Vagina (tissue), 2 donors: ENCODE results near the gene RAD23B. TPM values are rescaled to one million over a fixed set of nuclear protein-coding genes. Genes with fewer than 3 reads are reported as not detected.

Experiments
- DNase-seq, 2 donors: peaks; one replicate each; pipeline ENCODE4 v3.0.0-alpha.2; 2017; ENCODE audit errors: extremely low spot score in 2 of 2
- H3K27ac ChIP-seq: fragments of 200-600 bp; sonication (generic); one replicate; pipeline ENCODE4 v1.5.1; 2019
- H3K27me3 ChIP-seq: fragments of 200-600 bp; sonication (generic); one replicate; pipeline ENCODE4 v1.5.1; 2019
- H3K36me3 ChIP-seq, 2 donors: fragments of 200-600 bp; sonication (generic); one replicate each; pipeline ENCODE4 v1.5.1; 2017 to 2019
- H3K4me1 ChIP-seq: fragments of 200-600 bp; sonication (generic); one replicate; pipeline ENCODE4 v1.5.1; 2019
- H3K4me3 ChIP-seq, 2 donors: fragments of 200-600 bp; sonication (generic); 1 replicate in 1 of 2; 2 replicates in 1 of 2; pipeline ENCODE4 v1.5.1; 2016 to 2019
- H3K9me3 ChIP-seq: fragments of 200-600 bp; sonication (generic); one replicate; pipeline ENCODE4 v1.5.1; 2019
- POLR2A ChIP-seq, 2 donors: fragments of 450-650 bp; IDR thresholded peaks; one replicate each; pipeline ENCODE4 v1.6.1; 2017; ENCODE audit warnings: antibody characterized with exemption in 2 of 2, mild to moderate bottlenecking in 2 of 2, moderate library complexity in 2 of 2
- POLR2AphosphoS5 ChIP-seq, 2 donors: sonication (generic); formaldehyde crosslinking; IDR thresholded peaks; one replicate each; pipeline ENCODE4 v1.9.0; 2017; ENCODE audit warnings: antibody characterized with exemption in 2 of 2, mild to moderate bottlenecking in 2 of 2, low read depth in 1 of 2; ENCODE audit not compliant: insufficient read depth in 1 of 2
- intact Hi-C: fragments of 100-400 bp; cut with DNase I; formaldehyde crosslinking; loops from one replicate; pipeline ENCODE4 v1.15.1; 2023
- total RNA-seq: library from RNA; depleted of rRNA; stranded (reverse); fragments of >200 nt; gene quantifications from one replicate; pipeline ENCODE4 v1.2.3, GENCODE V29; 2016
- TF ChIP-seq, protein P1 (sequence below), 3 experiments: fragments of 450-650 bp in 2 of 3; fragments of 200-600 bp in 1 of 3; sonication (generic) in 1 of 3; IDR thresholded peaks; one replicate each; pipeline ENCODE4 v1.5.1; 2017 to 2019; ENCODE audit warnings: antibody characterized with exemption in 3 of 3, mild to moderate bottlenecking in 2 of 3, moderate library complexity in 2 of 3

Gene RAD23B
- total RNA-seq, 1 donor from 2014 or later = 61.1 TPM

DNA sequence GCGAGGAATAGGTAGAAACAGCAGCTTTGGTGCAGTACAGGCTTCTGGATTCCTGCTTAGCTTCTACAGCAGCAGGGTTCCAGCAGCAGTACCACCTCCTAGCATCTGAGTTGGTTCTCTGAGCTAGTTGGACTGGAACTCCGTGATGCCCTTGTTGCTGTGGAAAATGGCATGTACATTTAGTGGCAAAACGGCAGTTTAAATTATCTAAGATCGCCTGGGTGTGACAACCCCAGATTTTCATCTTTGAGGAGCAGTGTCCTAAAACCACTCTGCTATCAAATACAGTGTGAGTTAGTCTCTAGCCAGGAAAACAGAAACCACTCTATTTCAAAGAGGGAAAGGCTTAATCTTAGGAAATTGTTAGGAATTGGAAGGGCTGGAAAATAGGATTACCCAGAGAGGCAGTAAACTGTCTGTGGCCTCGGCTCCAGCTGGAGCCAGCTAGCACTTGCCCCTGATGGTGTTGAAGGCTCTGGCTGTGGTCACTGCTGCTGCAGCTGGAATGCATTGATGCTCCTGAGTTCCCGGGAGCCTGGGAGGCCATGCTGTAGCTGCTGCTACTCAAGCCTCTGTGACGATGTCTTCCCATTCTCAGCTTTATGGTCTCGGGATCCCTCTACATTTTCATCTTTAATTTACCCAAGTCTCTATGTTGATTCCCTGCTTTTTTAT is 29.4 kb downstream of the RAD23B start:
- Histone ChIP-seq H3K27me3 (no peaks in the 10 kb centered on the region), H3K27ac (no peak overlapping the region), H3K4me3 (no peak overlapping the region), H3K36me3 (peaks cover 0 to 30% of the 10 kb centered on the region in 2 donors), H3K9me3 (no peaks in the 10 kb centered on the region), H3K4me1 (peaks cover 10% of the 10 kb centered on the region)
- no peak for DNase-seq
- intact Hi-C loops = no loop called here
- TF ChIP-seq POLR2AphosphoS5 (IDR thresholded peaks at IDR 0.05; ENCODE audit: insufficient read depth in 1 of 2, low read depth in 1 of 2) (no peak), POLR2A (IDR thresholded peaks at IDR 0.05) (no peak)
- TF ChIP-seq, protein P1, sequence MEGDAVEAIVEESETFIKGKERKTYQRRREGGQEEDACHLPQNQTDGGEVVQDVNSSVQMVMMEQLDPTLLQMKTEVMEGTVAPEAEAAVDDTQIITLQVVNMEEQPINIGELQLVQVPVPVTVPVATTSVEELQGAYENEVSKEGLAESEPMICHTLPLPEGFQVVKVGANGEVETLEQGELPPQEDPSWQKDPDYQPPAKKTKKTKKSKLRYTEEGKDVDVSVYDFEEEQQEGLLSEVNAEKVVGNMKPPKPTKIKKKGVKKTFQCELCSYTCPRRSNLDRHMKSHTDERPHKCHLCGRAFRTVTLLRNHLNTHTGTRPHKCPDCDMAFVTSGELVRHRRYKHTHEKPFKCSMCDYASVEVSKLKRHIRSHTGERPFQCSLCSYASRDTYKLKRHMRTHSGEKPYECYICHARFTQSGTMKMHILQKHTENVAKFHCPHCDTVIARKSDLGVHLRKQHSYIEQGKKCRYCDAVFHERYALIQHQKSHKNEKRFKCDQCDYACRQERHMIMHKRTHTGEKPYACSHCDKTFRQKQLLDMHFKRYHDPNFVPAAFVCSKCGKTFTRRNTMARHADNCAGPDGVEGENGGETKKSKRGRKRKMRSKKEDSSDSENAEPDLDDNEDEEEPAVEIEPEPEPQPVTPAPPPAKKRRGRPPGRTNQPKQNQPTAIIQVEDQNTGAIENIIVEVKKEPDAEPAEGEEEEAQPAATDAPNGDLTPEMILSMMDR (IDR thresholded peaks at IDR 0.05) = no peak

DNA sequence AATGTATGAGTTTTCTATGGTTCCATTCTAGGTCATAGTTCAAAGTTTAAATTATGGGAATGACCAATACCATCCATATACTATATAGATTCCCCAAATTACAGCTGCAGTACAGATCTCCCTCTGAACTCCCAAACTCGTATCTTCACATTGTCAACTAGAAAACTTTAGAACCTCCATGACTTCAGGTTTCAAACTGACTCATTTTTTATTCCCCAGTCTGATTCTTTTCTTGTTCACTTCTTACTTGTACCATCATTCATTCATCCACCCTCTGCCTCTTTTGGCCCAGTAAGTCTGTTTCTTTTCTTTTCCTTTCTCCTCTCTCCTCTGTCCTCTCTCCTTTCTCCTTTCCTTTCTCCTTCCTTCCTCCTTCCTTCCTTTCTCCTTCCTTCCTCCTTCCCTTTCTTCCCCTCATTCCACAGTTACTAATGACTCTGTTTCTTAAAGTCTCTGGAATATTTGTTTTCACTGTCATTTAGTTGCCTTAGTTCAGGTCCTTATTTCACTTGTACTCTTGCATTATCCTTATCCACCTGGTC is 30.5 kb downstream of the RAD23B start:
- no peak overlapping the region for H3K4me3 ChIP-seq
- TF ChIP-seq POLR2AphosphoS5 (IDR thresholded peaks at IDR 0.05; ENCODE audit: insufficient read depth in 1 of 2, low read depth in 1 of 2) (no peak), POLR2A (IDR thresholded peaks at IDR 0.05) (no peak)
- TF ChIP-seq, protein P1 (IDR thresholded peaks at IDR 0.05) = no peak
- intact Hi-C loops = no loop called here

DNA sequence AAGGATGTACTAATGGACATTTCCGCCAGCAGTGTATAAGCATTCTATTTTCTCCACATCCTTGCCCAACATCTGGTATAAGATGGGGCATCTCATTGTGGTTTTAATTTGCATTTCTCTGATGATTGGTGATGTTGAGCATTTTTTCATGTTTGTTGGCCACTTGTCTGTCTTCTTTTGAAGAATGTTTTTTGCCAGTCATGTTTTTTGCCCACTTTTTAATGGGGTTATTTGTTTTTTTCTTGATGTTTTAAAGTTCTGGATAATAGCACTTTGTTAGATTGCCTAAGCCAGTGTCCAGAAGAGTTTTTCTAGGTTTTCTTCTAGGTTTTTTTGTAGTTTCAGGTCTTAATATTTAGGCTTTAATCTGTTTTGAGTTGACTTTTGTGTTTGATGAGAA is 31.7 kb downstream of the RAD23B start:
- Histone ChIP-seq H3K27ac (no peak overlapping the region), H3K4me1 (peaks cover 10% of the 10 kb centered on the region), H3K9me3 (no peaks in the 10 kb centered on the region), H3K4me3 (no peak overlapping the region), H3K27me3 (no peaks in the 10 kb centered on the region), H3K36me3 (peaks cover 0 to 22% of the 10 kb centered on the region in 2 donors)
- intact Hi-C loops = no loop called here
- DNase-seq = no peak
- TF ChIP-seq POLR2AphosphoS5 (IDR thresholded peaks at IDR 0.05; ENCODE audit: insufficient read depth in 1 of 2, low read depth in 1 of 2) = no peak
- TF ChIP-seq, protein P1 (IDR thresholded peaks at IDR 0.05) = no peak
- no peak for TF ChIP-seq POLR2A (IDR thresholded peaks at IDR 0.05)

More for the DNA sequence above, 30.5 kb downstream of the RAD23B start:
- H3K27me3 ChIP-seq = no peaks in the 10 kb centered on the region
- no peak overlapping the region for H3K27ac ChIP-seq
- no peaks in the 10 kb centered on the region for H3K9me3 ChIP-seq
- no peak for DNase-seq
- H3K36me3 ChIP-seq = peaks cover 0 to 26% of the 10 kb centered on the region in 2 donors
- H3K4me1 ChIP-seq = peaks cover 10% of the 10 kb centered on the region

DNA sequence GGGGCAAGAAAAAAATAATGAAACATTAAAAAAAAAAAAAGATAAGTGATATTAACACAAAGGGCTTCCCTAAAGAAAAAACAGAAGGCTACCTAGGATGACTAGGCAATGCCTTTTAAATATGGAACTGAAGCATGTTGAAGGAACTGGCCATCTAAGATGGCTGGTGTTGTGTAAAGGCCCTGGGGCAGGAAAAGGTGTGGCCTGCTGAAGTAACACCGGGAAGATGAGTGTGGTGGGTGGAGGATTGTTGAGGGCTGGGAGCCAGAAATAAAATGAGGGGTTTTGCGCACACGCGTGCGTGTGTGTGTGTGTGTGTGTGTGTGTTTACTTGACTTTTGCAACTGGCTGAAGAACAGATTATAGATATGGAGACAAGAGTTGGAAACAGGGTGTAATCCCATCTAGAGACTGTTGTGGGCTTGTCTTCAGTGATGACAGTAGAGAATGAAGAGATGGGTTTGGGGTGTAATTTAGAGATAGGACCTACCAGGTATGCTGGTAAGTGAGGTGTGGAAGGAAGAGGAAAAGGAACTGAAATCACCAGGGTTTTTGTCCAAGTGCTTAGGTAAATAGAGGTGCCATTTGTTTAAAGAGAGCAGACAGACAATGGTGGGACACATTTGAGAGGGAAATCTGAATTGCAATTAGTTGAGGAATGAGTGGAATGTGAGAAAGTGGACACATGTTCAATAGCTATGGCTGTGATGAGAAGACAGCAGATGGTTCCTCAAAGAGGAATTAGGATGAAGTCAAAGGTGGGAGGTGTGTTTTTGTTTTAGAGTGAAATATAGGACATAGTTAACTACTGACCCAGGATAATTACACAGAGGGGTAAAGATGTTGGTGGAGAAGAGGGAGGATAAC is 33.9 kb downstream of the RAD23B start:
- Histone ChIP-seq H3K4me1 (peaks cover 10% of the 10 kb centered on the region), H3K4me3 (no peak overlapping the region), H3K9me3 (no peaks in the 10 kb centered on the region), H3K27me3 (no peaks in the 10 kb centered on the region), H3K36me3 (peaks cover 0 to 22% of the 10 kb centered on the region in 2 donors), H3K27ac (no peak overlapping the region)
- TF ChIP-seq POLR2A (IDR thresholded peaks at IDR 0.05) (no peak), POLR2AphosphoS5 (IDR thresholded peaks at IDR 0.05; ENCODE audit: insufficient read depth in 1 of 2, low read depth in 1 of 2) (no peak)
- TF ChIP-seq, protein P1 (IDR thresholded peaks at IDR 0.05) = no peak
- intact Hi-C loops = no loop called here
- DNase-seq = no peak
